Common myeloid progenitor, CD34-positive (primary cell): ENCODE data around the gene PNKD.

Source experiments
- CTCF ChIA-PET: fragments of 350-600 bp; sonication (Branson Sonifier 250); formaldehyde crosslinking; loops from one replicate; lab custom pipeline; 2021; ENCODE audit warnings: antibody characterized with exemption; lab: Charles Lee
- POLR2A ChIA-PET: fragments of 350-600 bp; sonication (Branson Sonifier 250); formaldehyde crosslinking; loops from one replicate; lab custom pipeline; 2021; ENCODE audit warnings: antibody characterized with exemption; lab: Charles Lee
- DNase-seq, 3 donors: peaks; one replicate each; pipeline versions ENCODE4 v3.0.0 to v3.0.0-alpha.2; 2013
- H3K27ac ChIP-seq, 2 experiments: 1 replicate in 1 of 2; 2 replicates in 1 of 2; pipeline ENCODE4 v1.7.0; 2013; ENCODE audit warnings: inconsistent platforms in 2 of 2, low read length in 2 of 2, mild to moderate bottlenecking in 2 of 2, low read depth in 1 of 2, moderate library complexity in 1 of 2; ENCODE audit not compliant: severe bottlenecking in 2 of 2, insufficient read depth in 1 of 2, poor library complexity in 1 of 2
- H3K27me3 ChIP-seq, 5 experiments: replicated peaks in 2 of 5; 1 replicate in 3 of 5; 2 replicates in 2 of 5; pipeline versions ENCODE4 v1.6.1 to v1.7.0; 2013; ENCODE audit warnings: low read length in 4 of 5, mild to moderate bottlenecking in 2 of 5, moderate library complexity in 2 of 5, inconsistent platforms in 1 of 5; ENCODE audit not compliant: insufficient read depth in 5 of 5, control insufficient read depth in 4 of 5
- H3K36me3 ChIP-seq, 4 experiments: 1 replicate in 2 of 4; 2 replicates in 2 of 4; pipeline versions ENCODE4 v1.6.1 to v1.7.0; 2013; ENCODE audit warnings: low read length in 3 of 4, control low read depth in 1 of 4, mild to moderate bottlenecking in 1 of 4; ENCODE audit not compliant: control insufficient read depth in 4 of 4, insufficient read depth in 4 of 4
- H3K4me1 ChIP-seq, 4 experiments: 1 replicate in 3 of 4; 2 replicates in 1 of 4; pipeline versions ENCODE4 v1.6.1 to v1.7.1; 2013; ENCODE audit warnings: low read length in 3 of 4, mild to moderate bottlenecking in 3 of 4, control low read depth in 1 of 4, inconsistent platforms in 1 of 4, moderate library complexity in 1 of 4; ENCODE audit not compliant: control insufficient read depth in 4 of 4, insufficient read depth in 4 of 4; ENCODE audit errors: control extremely low read depth in 1 of 4
- H3K4me3 ChIP-seq, 7 experiments: 1 replicate in 4 of 7; 2 replicates in 3 of 7; pipeline versions ENCODE4 v1.5.1 to v1.7.0; 2013; ENCODE audit warnings: mild to moderate bottlenecking in 7 of 7, low read length in 6 of 7, moderate library complexity in 6 of 7, inconsistent platforms in 2 of 7, low read depth in 2 of 7, control low read depth in 1 of 7; ENCODE audit not compliant: insufficient read depth in 4 of 7, control insufficient read depth in 1 of 7; ENCODE audit errors: extremely low read depth in 1 of 7
- H3K9me3 ChIP-seq, 5 experiments: 1 replicate in 4 of 5; 2 replicates in 1 of 5; pipeline versions ENCODE4 v1.6.1 to v1.7.1; 2013; ENCODE audit warnings: low read length in 4 of 5, mild to moderate bottlenecking in 2 of 5, inconsistent platforms in 1 of 5, low read depth in 1 of 5, moderate library complexity in 1 of 5; ENCODE audit not compliant: control insufficient read depth in 4 of 5, insufficient read depth in 2 of 5; ENCODE audit errors: control extremely low read depth in 1 of 5
- WGBS: methylation state at CpG from one replicate; pipeline ENCODE4 v1.1.5; 2013; ENCODE audit not compliant: insufficient coverage; 5-methylcytosine and 5-hydroxymethylcytosine counted together

PNKD gene

GRCh38 chr2:218262631-218263586 is 7.4 kb upstream of the PNKD start:
- Histone ChIP-seq H3K4me3 (no peak overlapping the region), H3K36me3 (peaks cover 9 to 55% (median 41%) of the 10 kb centered on the region in 4 experiments), H3K9me3 (no peaks in the 10 kb centered on the region), H3K4me1 (peaks cover 0 to 9% (median 6%) of the 10 kb centered on the region in 4 experiments), H3K27ac (no peak overlapping the region), H3K27me3 (no peaks in the 10 kb centered on the region)
- 95% methylated on average over 38 of the region's 39 CpGs for WGBS
- no peak for DNase-seq
- POLR2A ChIA-PET: no interaction called here
- CTCF ChIA-PET: interaction anchor here (0.8 to 1.2 kb wide), 4 partner anchors 15 to 78 kb away, joined by 3 to 6 read pairs (median 4); no protein-coding TSS in a partner anchor

DNA sequence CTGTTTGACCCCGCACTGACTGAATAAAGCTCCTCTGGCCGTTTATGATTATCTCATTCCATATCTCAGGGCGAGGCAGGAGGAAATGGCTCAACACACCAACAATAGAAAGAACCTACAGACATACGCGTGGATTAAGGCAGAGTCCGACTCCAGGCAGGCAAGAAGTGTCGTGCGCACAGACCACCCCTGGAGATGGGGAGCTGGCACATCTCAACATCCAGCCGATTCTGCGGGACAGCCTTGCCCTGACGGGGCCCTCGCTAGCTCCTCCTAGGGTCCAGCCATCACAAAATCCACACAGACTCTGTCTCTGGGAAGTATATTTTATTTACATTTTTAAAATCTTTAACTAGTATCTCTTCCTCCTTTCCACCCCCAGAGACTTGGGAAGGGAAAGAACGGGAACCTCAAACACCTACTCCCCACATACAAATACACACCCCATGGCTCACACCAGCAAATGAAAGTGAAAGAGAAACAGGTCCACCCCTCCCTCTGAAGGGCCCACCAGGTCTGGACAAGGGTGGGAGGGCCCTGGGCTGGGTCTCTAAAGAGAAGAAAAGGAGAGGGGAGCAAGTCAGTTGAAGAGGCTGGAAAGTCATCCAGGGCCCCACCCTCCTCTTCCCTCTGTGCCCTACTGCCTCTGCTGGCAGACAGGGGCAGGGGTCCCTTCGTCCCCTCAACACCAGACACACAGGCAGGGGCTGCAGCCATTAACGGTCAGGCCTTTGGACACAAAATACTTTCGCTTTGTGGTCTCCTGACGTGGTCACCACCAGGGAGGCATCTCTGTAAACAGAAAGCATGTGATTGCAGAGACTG is 6.3 kb upstream of the PNKD start:
- Histone ChIP-seq H3K36me3 (peaks cover 9 to 55% (median 41%) of the 10 kb centered on the region in 4 experiments), H3K9me3 (no peaks in the 10 kb centered on the region), H3K4me3 (no peak overlapping the region), H3K4me1 (peaks cover 0 to 9% (median 3%) of the 10 kb centered on the region in 4 experiments), H3K27ac (no peak overlapping the region), H3K27me3 (no peaks in the 10 kb centered on the region)
- POLR2A ChIA-PET: no interaction called here
- CTCF ChIA-PET: interaction anchor here (0.8 to 1.2 kb wide), 3 partner anchors 42 to 79 kb away, joined by 3 to 6 read pairs (median 3); no protein-coding TSS in a partner anchor
- peak in 2 of 3 donors; percentile 24 to 35 for DNase-seq
- 88% methylated on average over 13 of the region's 17 CpGs for WGBS

DNA sequence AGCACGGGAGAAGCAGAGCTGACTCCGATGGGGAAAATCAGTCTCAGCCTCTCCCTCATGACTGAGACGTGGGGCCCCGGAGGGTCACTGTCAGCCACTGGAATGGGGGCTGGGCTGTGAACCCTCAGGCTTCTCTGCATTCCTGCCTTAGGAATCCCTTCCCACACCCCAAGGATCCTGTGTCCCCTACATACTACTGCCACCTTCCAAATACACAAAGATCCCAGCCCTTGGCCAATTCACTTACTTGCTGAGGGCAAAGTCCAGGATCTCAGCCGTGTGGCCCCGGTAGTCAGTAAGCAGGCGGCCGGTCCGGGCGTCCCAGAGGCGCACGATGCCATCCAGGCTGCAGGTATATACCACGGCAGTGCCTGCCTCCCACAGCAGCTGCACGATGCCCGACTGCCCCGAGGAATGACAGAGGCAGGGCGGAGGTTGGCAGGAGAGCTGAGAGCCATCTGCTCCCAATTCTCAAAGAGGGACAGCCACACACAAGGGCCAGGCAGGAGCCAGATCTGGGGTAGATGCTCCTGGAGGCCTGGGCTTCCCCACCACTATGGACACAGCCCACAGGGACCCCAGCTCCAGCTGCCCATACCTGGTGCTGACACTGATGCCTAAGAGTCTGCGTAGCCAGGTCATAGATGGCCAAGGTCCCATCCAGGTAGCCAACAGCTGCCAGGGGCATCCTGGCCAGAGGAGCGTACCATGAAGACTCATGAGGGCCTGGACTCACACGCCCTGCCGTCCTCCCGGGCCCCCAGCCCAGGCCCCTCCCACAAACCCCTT is 5.4 kb upstream of the PNKD start:
- Histone ChIP-seq H3K27ac (no peak overlapping the region), H3K4me1 (peaks cover 0 to 14% (median 8%) of the 10 kb centered on the region in 4 experiments), H3K4me3 (no peak overlapping the region), H3K9me3 (no peaks in the 10 kb centered on the region), H3K27me3 (no peaks in the 10 kb centered on the region), H3K36me3 (peaks cover 9 to 55% (median 41%) of the 10 kb centered on the region in 4 experiments)
- CTCF ChIA-PET: interaction anchor here (3.0 to 3.9 kb wide), 2 partner anchors 7 to 11 kb away, joined by 17 to 19 read pairs; no protein-coding TSS in a partner anchor
- no peak for DNase-seq
- POLR2A ChIA-PET: interaction anchor here (0.7 kb wide), 1 partner anchor 9 kb away, joined by 3 read pairs; no protein-coding TSS in a partner anchor
- WGBS: 97% methylated on average over 20 of the region's 22 CpGs

- Histone ChIP-seq H3K9me3 (no peaks in the 10 kb centered on the region), H3K27ac (no peak overlapping the region), H3K4me1 (peaks cover 0 to 15% (median 11%) of the 10 kb centered on the region in 4 experiments), H3K27me3 (no peaks in the 10 kb centered on the region), H3K4me3 (no peak overlapping the region), H3K36me3 (peaks cover 9 to 55% (median 41%) of the 10 kb centered on the region in 4 experiments)
- POLR2A ChIA-PET: no interaction called here
- DNase-seq: no peak
- 89% methylated on average over 8 of the region's 8 CpGs for whole genome bisulfite sequencing
- CTCF ChIA-PET: interaction anchor here (3.0 to 3.9 kb wide), 2 partner anchors 8 to 11 kb away, joined by 17 to 19 read pairs; no protein-coding TSS in a partner anchor
Observed at GRCh38 chr2:218265626-218266025, 4.7 kb upstream of the PNKD start.

DNA sequence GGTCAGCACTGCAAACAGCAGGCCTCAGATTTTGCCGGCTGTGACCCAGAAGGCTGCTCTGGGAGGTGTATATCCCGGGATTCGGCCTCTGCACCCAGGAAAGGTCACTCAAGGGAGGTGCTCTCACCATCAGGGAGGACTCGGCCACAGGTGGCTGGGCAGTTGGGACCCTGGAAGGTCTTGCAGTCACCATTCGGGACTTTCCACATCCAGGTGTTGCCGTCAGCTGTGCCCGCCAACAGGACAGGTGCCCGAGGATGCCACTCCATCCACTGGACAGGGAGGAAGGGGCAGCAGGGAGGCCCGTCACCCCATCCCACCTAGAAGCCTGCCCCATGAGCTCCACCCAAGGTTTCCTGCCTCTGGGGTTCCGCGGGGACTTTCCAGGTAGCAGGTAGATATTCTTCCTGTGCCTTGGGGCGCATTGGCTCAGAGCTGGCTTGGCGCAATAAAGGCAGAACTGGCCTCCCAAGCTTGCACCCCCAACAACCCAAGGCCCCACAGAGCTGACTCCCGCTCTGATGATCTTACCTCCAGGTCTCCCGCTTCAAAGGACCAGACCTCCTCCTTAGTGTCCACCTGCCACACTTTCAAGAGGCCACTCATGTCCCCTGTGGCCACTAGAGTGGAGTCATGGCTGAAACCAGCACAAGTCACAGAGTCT is 3.9 kb upstream of the PNKD start:
- peaks cover 9 to 55% (median 41%) of the 10 kb centered on the region in 4 experiments for H3K36me3 ChIP-seq
- H3K4me3 ChIP-seq: no peak overlapping the region
- no peak for DNase-seq
- H3K27me3 ChIP-seq: no peaks in the 10 kb centered on the region
- H3K4me1 ChIP-seq: peaks cover 5 to 21% (median 19%) of the 10 kb centered on the region in 4 experiments
- CTCF ChIA-PET: interaction anchor here (3.0 to 3.9 kb wide), 2 partner anchors 9 to 12 kb away, joined by 17 to 19 read pairs; no protein-coding TSS in a partner anchor
- WGBS: 98% methylated on average over 13 of the region's 15 CpGs
- no peak overlapping the region for H3K27ac ChIP-seq
- POLR2A ChIA-PET: no interaction called here
- no peaks in the 10 kb centered on the region for H3K9me3 ChIP-seq

DNA sequence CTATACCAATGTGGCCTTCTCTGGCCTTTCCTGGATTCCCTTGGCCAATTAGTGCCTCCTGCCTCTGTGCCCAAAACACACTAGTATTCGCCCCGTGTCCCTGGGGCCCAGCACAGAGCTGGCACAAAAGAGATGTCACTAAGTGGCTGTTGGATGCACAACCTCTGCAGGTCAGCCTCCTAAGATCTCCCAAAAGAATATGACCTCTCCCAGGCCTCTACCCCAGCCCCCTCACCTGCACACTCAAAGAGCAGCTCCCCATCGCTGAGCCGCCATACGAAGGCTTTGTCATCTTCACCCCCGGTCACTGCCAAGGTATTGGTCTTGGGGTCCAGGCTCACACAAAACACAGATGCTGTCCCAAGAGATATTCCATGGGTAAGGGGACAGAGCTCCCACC is 3.1 kb upstream of the PNKD start:
- no peaks in the 10 kb centered on the region for H3K9me3 ChIP-seq
- H3K27me3 ChIP-seq: no peaks in the 10 kb centered on the region
- DNase-seq: no peak
- WGBS: 98% methylated on average over 6 of the region's 6 CpGs
- peaks cover 5 to 29% (median 21%) of the 10 kb centered on the region in 4 experiments for H3K4me1 ChIP-seq
- POLR2A ChIA-PET: interaction anchor here (0.6 kb wide), 1 partner anchor 80 kb away, joined by 3 read pairs; no protein-coding TSS in a partner anchor
- H3K36me3 ChIP-seq: peaks cover 9 to 55% (median 42%) of the 10 kb centered on the region in 4 experiments
- CTCF ChIA-PET: interaction anchor here (3.0 to 3.9 kb wide), 2 partner anchors 10 to 13 kb away, joined by 17 to 19 read pairs; no protein-coding TSS in a partner anchor
- H3K27ac ChIP-seq: peak overlapping the region in 1 of 2 experiments; percentile 39
- no peak overlapping the region for H3K4me3 ChIP-seq
